ENCODE results near the gene PAX5.

Gene PAX5

GRCh38 chr9:36948051-36948450 lies 86.0 kb downstream of the PAX5 start:
- Histone ChIP-seq H3K9ac (ENCODE audit: low read length) (no peak overlapping the region), H3K27ac (ENCODE audit: low read depth, low read length) (no peak overlapping the region), H3K4me3 (ENCODE audit: low read depth, low read length) (no peak overlapping the region), H3K36me3 (ENCODE audit: control insufficient read depth, insufficient read depth, low read length) (no peaks in the 10 kb centered on the region), H3K27me3 (ENCODE audit: control insufficient read depth, insufficient read depth, low read length) (no peaks in the 10 kb centered on the region), H3K4me1 (ENCODE audit: control insufficient read depth, insufficient read depth, low read length) (peaks cover 12% of the 10 kb centered on the region), H3K9me3 (ENCODE audit: control insufficient read depth, insufficient read depth, low read depth, low read length) (no peaks in the 10 kb centered on the region)

GRCh38 chr9:36946653-36947052 lies 87.4 kb downstream of the PAX5 start:
- Histone ChIP-seq H3K27ac (ENCODE audit: low read depth, low read length) (no peak overlapping the region), H3K36me3 (ENCODE audit: control insufficient read depth, insufficient read depth, low read length) (no peaks in the 10 kb centered on the region), H3K9me3 (ENCODE audit: control insufficient read depth, insufficient read depth, low read depth, low read length) (no peaks in the 10 kb centered on the region), H3K4me1 (ENCODE audit: control insufficient read depth, insufficient read depth, low read length) (peaks cover 12% of the 10 kb centered on the region), H3K4me3 (ENCODE audit: low read depth, low read length) (no peak overlapping the region), H3K27me3 (ENCODE audit: control insufficient read depth, insufficient read depth, low read length) (no peaks in the 10 kb centered on the region), H3K9ac (ENCODE audit: low read length) (no peak overlapping the region)

- Histone ChIP-seq H3K9ac (ENCODE audit: low read length) (no peak overlapping the region), H3K4me3 (ENCODE audit: low read depth, low read length) (no peak overlapping the region), H3K4me1 (ENCODE audit: control insufficient read depth, insufficient read depth, low read length) (peaks cover 12% of the 10 kb centered on the region), H3K27ac (ENCODE audit: low read depth, low read length) (no peak overlapping the region), H3K27me3 (ENCODE audit: control insufficient read depth, insufficient read depth, low read length) (no peaks in the 10 kb centered on the region), H3K9me3 (ENCODE audit: control insufficient read depth, insufficient read depth, low read depth, low read length) (no peaks in the 10 kb centered on the region), H3K36me3 (ENCODE audit: control insufficient read depth, insufficient read depth, low read length) (no peaks in the 10 kb centered on the region)
Observed at GRCh38 chr9:36945999-36946398, 88.1 kb downstream of the PAX5 start.

- Histone ChIP-seq H3K36me3 (ENCODE audit: control insufficient read depth, insufficient read depth, low read length) (no peaks in the 10 kb centered on the region), H3K9ac (ENCODE audit: low read length) (no peak overlapping the region), H3K27me3 (ENCODE audit: control insufficient read depth, insufficient read depth, low read length) (no peaks in the 10 kb centered on the region), H3K27ac (ENCODE audit: low read depth, low read length) (no peak overlapping the region), H3K9me3 (ENCODE audit: control insufficient read depth, insufficient read depth, low read depth, low read length) (no peaks in the 10 kb centered on the region), H3K4me3 (ENCODE audit: low read depth, low read length) (no peak overlapping the region), H3K4me1 (ENCODE audit: control insufficient read depth, insufficient read depth, low read length) (peaks cover 18% of the 10 kb centered on the region)
Observed at GRCh38 chr9:36942891-36943290, 91.2 kb downstream of the PAX5 start.

- Histone ChIP-seq H3K36me3 (ENCODE audit: control insufficient read depth, insufficient read depth, low read length) (no peaks in the 10 kb centered on the region), H3K9ac (ENCODE audit: low read length) (no peak overlapping the region), H3K4me3 (ENCODE audit: low read depth, low read length) (no peak overlapping the region)
Observed at GRCh38 chr9:36941441-36941840, 92.6 kb downstream of the PAX5 start.

GRCh38 chr9:36940881-36941280 lies 93.2 kb downstream of the PAX5 start:
- Histone ChIP-seq H3K36me3 (ENCODE audit: control insufficient read depth, insufficient read depth, low read length) (no peaks in the 10 kb centered on the region), H3K9ac (ENCODE audit: low read length) (no peak overlapping the region), H3K4me1 (ENCODE audit: control insufficient read depth, insufficient read depth, low read length) (peaks cover 27% of the 10 kb centered on the region), H3K4me3 (ENCODE audit: low read depth, low read length) (no peak overlapping the region), H3K27me3 (ENCODE audit: control insufficient read depth, insufficient read depth, low read length) (no peaks in the 10 kb centered on the region), H3K9me3 (ENCODE audit: control insufficient read depth, insufficient read depth, low read depth, low read length) (no peaks in the 10 kb centered on the region), H3K27ac (ENCODE audit: low read depth, low read length) (no peak overlapping the region)

More at GRCh38 chr9:36941441-36941840, 92.6 kb downstream of the PAX5 start:
- no peaks in the 10 kb centered on the region for H3K9me3 ChIP-seq (ENCODE audit: control insufficient read depth, insufficient read depth, low read depth, low read length)
- H3K4me1 ChIP-seq (ENCODE audit: control insufficient read depth, insufficient read depth, low read length), result peaks cover 27% of the 10 kb centered on the region
- no peak overlapping the region for H3K27ac ChIP-seq (ENCODE audit: low read depth, low read length)
- no peaks in the 10 kb centered on the region for H3K27me3 ChIP-seq (ENCODE audit: control insufficient read depth, insufficient read depth, low read length)

- no peaks in the 10 kb centered on the region for H3K36me3 ChIP-seq (ENCODE audit: control insufficient read depth, insufficient read depth, low read length)
Observed at GRCh38 chr9:36940500-36940853, 93.6 kb downstream of the PAX5 start.

GRCh38 chr9:36939655-36940499 lies 94.2 kb downstream of the PAX5 start:
- H3K9ac ChIP-seq (ENCODE audit: low read length), result no peak overlapping the region
- H3K27ac ChIP-seq (ENCODE audit: low read depth, low read length), result no peak overlapping the region
- H3K27me3 ChIP-seq (ENCODE audit: control insufficient read depth, insufficient read depth, low read length), result no peaks in the 10 kb centered on the region
- H3K9me3 ChIP-seq (ENCODE audit: control insufficient read depth, insufficient read depth, low read depth, low read length), result no peaks in the 10 kb centered on the region
- peaks cover 27% of the 10 kb centered on the region for H3K4me1 ChIP-seq (ENCODE audit: control insufficient read depth, insufficient read depth, low read length)
- H3K4me3 ChIP-seq (ENCODE audit: low read depth, low read length), result no peak overlapping the region
- no peaks in the 10 kb centered on the region for H3K36me3 ChIP-seq (ENCODE audit: control insufficient read depth, insufficient read depth, low read length)

More at GRCh38 chr9:36940500-36940853, 93.6 kb downstream of the PAX5 start:
- H3K27ac ChIP-seq (ENCODE audit: low read depth, low read length), result no peak overlapping the region
- H3K4me3 ChIP-seq (ENCODE audit: low read depth, low read length), result no peak overlapping the region
- no peaks in the 10 kb centered on the region for H3K27me3 ChIP-seq (ENCODE audit: control insufficient read depth, insufficient read depth, low read length)
- H3K9ac ChIP-seq (ENCODE audit: low read length), result no peak overlapping the region
- no peaks in the 10 kb centered on the region for H3K9me3 ChIP-seq (ENCODE audit: control insufficient read depth, insufficient read depth, low read depth, low read length)
- peaks cover 27% of the 10 kb centered on the region for H3K4me1 ChIP-seq (ENCODE audit: control insufficient read depth, insufficient read depth, low read length)

- H3K4me1 ChIP-seq (ENCODE audit: control insufficient read depth, insufficient read depth, low read length), result peaks cover 27% of the 10 kb centered on the region
- H3K9me3 ChIP-seq (ENCODE audit: control insufficient read depth, insufficient read depth, low read depth, low read length), result no peaks in the 10 kb centered on the region
- no peak overlapping the region for H3K9ac ChIP-seq (ENCODE audit: low read length)
- H3K4me3 ChIP-seq (ENCODE audit: low read depth, low read length), result no peak overlapping the region
- H3K27ac ChIP-seq (ENCODE audit: low read depth, low read length), result no peak overlapping the region
- H3K36me3 ChIP-seq (ENCODE audit: control insufficient read depth, insufficient read depth, low read length), result no peaks in the 10 kb centered on the region
- H3K27me3 ChIP-seq (ENCODE audit: control insufficient read depth, insufficient read depth, low read length), result no peaks in the 10 kb centered on the region
Observed at GRCh38 chr9:36939214-36939613, 94.9 kb downstream of the PAX5 start.

- H3K36me3 ChIP-seq (ENCODE audit: control insufficient read depth, insufficient read depth, low read length), result no peaks in the 10 kb centered on the region
- H3K4me1 ChIP-seq (ENCODE audit: control insufficient read depth, insufficient read depth, low read length), result peaks cover 27% of the 10 kb centered on the region
- H3K27me3 ChIP-seq (ENCODE audit: control insufficient read depth, insufficient read depth, low read length), result no peaks in the 10 kb centered on the region
- no peaks in the 10 kb centered on the region for H3K9me3 ChIP-seq (ENCODE audit: control insufficient read depth, insufficient read depth, low read depth, low read length)
- no peak overlapping the region for H3K4me3 ChIP-seq (ENCODE audit: low read depth, low read length)
- no peak overlapping the region for H3K9ac ChIP-seq (ENCODE audit: low read length)
- H3K27ac ChIP-seq (ENCODE audit: low read depth, low read length), result no peak overlapping the region
Observed at GRCh38 chr9:36938617-36939016, 95.5 kb downstream of the PAX5 start.

- no peak overlapping the region for H3K9ac ChIP-seq (ENCODE audit: low read length)
- no peak overlapping the region for H3K4me3 ChIP-seq (ENCODE audit: low read depth, low read length)
- no peak overlapping the region for H3K27ac ChIP-seq (ENCODE audit: low read depth, low read length)
- no peaks in the 10 kb centered on the region for H3K27me3 ChIP-seq (ENCODE audit: control insufficient read depth, insufficient read depth, low read length)
- no peaks in the 10 kb centered on the region for H3K9me3 ChIP-seq (ENCODE audit: control insufficient read depth, insufficient read depth, low read depth, low read length)
- H3K36me3 ChIP-seq (ENCODE audit: control insufficient read depth, insufficient read depth, low read length), result no peaks in the 10 kb centered on the region
- peaks cover 27% of the 10 kb centered on the region for H3K4me1 ChIP-seq (ENCODE audit: control insufficient read depth, insufficient read depth, low read length)
Observed at GRCh38 chr9:36937951-36938350, 96.1 kb downstream of the PAX5 start.
